ENCODE measurements around the gene FGF1. TPM values are rescaled to one million over a fixed set of nuclear protein-coding genes. Genes with fewer than 3 reads are reported as not detected.

FGF1 gene
- total RNA-seq, 2 experiments from 2014 or later: not detected

DNA sequence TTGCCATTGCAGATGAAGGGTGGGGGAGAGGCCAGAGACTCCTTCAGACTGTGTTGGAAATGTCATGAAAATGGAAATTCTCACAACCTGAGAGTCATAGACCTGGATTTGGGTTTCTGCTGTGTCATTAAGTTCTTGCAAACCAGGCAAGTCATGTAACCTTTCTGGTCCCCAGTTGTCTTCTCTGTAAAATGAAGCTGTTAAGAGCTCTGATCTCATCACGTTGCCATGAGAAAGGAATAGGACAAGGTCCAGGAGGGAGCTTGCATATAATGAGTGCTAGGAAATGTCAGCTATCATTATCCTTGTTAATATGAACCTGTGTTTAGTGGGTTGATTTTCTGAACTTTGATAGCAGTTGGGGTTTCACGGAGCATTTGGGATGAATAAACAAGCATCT, 59.1 kb downstream of the FGF1 start:
- H3K27ac Mint-ChIP-seq: no peak overlapping the region
- ChIA-PET CTCF (interaction anchor here (1.5 kb wide), 1 partner anchor 72 kb away, joined by 4 read pairs; no protein-coding TSS in a partner anchor), POLR2A (no interaction called here)
- no peaks in the 10 kb centered on the region for H3K36me3 Mint-ChIP-seq (ENCODE audit: low read depth)
- DNase-seq: no peak
- no peaks in the 10 kb centered on the region for H3K4me1 Mint-ChIP-seq
- no peaks in the 10 kb centered on the region for H3K9me3 Mint-ChIP-seq
- peaks cover 3% of the 10 kb centered on the region for H3K27me3 Mint-ChIP-seq
- H3K4me3 Mint-ChIP-seq: no peak overlapping the region

DNA sequence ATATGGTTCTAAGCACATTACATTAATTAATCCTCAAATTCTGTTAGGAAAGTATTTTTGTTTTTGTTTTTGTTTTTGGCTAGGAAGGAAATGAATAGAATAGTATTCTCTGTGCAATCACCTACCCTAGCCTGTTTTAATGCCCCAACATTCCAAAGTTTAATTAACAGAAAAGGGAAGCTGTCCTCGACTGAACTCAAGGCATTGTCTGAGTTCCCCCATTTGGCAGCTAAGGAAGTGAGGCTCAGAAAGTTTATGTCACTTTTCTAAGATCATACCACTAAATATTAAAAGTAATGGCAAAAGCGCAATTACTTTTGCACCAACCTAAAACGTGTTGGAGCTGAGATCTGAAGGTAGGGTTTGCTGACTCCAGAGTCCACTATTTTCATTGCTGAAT, 59.8 kb downstream of the FGF1 start:
- Mint-ChIP-seq H3K4me3 (no peak overlapping the region), H3K9me3 (no peaks in the 10 kb centered on the region), H3K27me3 (peaks cover 5% of the 10 kb centered on the region), H3K36me3 (ENCODE audit: low read depth) (no peaks in the 10 kb centered on the region), H3K4me1 (no peaks in the 10 kb centered on the region), H3K27ac (no peak overlapping the region)
- POLR2A ChIA-PET: no interaction called here
- CTCF ChIA-PET: interaction anchor here (1.5 kb wide), 1 partner anchor 73 kb away, joined by 4 read pairs; no protein-coding TSS in a partner anchor
- no peak for DNase-seq

DNA sequence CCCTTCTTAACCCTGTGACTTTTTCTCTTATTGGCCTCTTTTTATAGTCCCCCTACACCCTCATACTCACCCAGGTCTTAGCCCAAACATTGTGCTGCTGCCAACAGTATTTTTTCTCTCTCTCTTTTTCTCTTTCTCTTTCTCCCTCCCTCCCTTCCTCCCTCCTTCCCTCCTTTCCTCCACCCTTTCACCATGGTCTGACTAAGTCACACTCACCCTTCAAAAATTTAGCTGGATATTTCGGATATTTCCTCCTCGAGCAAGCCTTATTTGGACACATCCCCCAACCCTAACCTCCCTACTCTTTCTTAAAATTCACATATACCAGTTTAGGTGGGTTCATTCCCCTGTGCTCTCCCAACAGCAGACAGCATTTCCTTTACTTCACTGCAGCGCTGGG, 64.7 kb downstream of the FGF1 start:
- ChIA-PET CTCF (no interaction called here), POLR2A (no interaction called here)
- no peaks in the 10 kb centered on the region for H3K9me3 Mint-ChIP-seq
- peaks cover 9% of the 10 kb centered on the region for H3K27me3 Mint-ChIP-seq
- no peak for DNase-seq
- no peak overlapping the region for H3K4me3 Mint-ChIP-seq
- no peak overlapping the region for H3K27ac Mint-ChIP-seq
- peaks cover 15% of the 10 kb centered on the region for H3K4me1 Mint-ChIP-seq
- H3K36me3 Mint-ChIP-seq (ENCODE audit: low read depth): no peaks in the 10 kb centered on the region

DNA sequence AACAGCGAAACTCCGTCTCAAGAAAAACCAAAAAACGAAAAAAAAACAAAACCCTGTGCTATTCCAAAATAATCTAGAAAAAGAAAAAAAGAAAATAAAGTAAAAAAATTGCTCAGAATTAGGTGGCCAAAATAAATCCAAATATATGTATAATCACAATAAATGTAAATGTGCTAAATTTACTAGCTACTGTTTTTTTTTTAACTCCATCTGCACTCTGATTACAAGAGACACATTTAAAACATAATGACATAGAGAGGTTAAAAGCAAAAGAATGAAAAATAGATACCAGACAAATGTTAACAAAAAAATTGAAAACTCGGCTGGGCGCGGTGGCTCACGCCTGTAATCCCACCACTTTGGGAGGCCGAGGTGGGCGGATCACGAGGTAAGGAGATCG, 66.1 kb downstream of the FGF1 start:
- no peaks in the 10 kb centered on the region for H3K36me3 Mint-ChIP-seq (ENCODE audit: low read depth)
- H3K9me3 Mint-ChIP-seq: no peaks in the 10 kb centered on the region
- H3K4me1 Mint-ChIP-seq: peaks cover 15% of the 10 kb centered on the region
- H3K27me3 Mint-ChIP-seq: peaks cover 9% of the 10 kb centered on the region
- no peak for DNase-seq
- CTCF ChIA-PET: no interaction called here
- POLR2A ChIA-PET: no interaction called here
- H3K27ac Mint-ChIP-seq: no peak overlapping the region
- no peak overlapping the region for H3K4me3 Mint-ChIP-seq

DNA sequence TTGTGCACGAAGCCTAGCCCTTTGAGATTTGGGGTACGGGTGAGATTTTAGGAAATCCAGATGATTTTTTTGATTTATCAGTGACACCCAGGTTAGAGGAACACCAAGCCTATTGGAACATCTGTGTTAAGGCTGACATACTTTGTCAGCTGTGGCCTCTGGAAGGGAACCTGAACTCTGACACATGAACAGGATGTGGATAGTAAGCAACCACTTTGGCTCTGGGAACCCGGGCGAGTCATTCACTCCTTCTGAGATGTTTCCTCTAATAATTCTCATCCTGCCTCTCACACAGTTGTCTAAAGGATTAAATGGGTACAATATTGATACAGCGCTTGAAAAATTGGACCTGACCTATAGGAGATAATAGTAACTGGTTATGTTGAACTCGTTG, 67.8 kb downstream of the FGF1 start:
- CTCF ChIA-PET: interaction anchor here (0.9 kb wide), 1 partner anchor 95 kb away, joined by 3 read pairs; no protein-coding TSS in a partner anchor
- H3K4me3 Mint-ChIP-seq: no peak overlapping the region

DNA sequence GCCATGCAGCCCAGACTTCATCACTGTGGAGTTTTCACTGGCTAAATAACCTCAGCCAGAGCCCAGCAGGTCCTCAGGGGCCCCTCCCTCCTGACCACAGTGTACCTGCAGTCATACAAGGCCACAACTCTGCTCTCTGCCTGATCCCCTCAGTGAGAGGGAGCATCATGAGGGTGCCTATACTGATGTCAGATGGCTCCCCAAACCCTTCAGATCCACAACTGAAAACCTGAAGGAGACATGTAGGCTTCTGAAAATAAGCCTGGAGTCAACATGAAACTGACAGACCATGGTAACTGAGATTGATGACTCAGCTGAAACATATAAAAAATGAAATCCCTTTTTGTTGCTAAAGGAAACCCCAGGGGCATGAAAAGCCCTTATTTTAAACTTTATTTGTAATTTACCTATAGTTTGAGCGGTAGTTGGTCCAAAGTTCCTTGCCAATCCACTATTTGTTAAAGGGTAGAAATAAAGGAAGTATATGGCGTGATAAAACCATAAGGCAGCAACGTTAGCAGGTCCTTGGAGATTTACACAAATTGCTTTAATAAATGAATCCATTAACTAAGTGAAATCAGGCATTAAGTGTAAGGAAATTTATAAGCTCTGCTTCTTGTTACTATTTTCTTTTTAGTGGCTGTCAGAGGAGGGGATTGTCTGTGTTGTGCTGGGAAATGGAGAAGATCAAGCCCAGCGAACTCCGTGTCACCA, 68.3 kb downstream of the FGF1 start:
- no peak for DNase-seq
- Mint-ChIP-seq H3K9me3 (no peaks in the 10 kb centered on the region), H3K27ac (no peak overlapping the region), H3K4me1 (peaks cover 15% of the 10 kb centered on the region), H3K27me3 (peaks cover 11% of the 10 kb centered on the region), H3K4me3 (no peak overlapping the region), H3K36me3 (ENCODE audit: low read depth) (no peaks in the 10 kb centered on the region)
- ChIA-PET CTCF (interaction anchor here (0.9 kb wide), 1 partner anchor 96 kb away, joined by 3 read pairs; no protein-coding TSS in a partner anchor), POLR2A (no interaction called here)

More for the DNA sequence above, 67.8 kb downstream of the FGF1 start:
- POLR2A ChIA-PET: no interaction called here
- Mint-ChIP-seq H3K4me1 (peaks cover 15% of the 10 kb centered on the region), H3K9me3 (no peaks in the 10 kb centered on the region), H3K27me3 (peaks cover 11% of the 10 kb centered on the region), H3K36me3 (ENCODE audit: low read depth) (no peaks in the 10 kb centered on the region), H3K27ac (no peak overlapping the region)
- DNase-seq: peak; percentile 37

DNA sequence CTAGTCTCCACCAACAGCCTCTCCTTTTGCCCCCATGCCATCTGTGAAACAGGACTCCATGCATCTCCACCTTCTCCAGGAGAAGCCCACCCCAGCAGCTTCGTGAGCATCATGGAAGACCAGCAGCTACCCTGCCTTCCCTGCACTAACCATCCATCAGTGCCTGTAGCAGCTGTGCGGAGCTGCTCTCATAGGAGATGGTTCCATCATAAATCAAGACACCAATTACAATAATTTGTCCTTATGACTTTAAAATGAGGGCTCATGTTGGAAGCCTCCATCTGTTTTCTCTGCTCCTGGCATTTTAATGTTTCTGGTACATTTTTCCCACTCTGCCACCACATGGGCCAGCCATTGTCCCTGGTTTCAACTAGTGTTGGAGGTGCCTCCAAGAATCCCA, 69.9 kb downstream of the FGF1 start:
- peaks cover 13% of the 10 kb centered on the region for H3K27me3 Mint-ChIP-seq
- no peak overlapping the region for H3K4me3 Mint-ChIP-seq
- H3K9me3 Mint-ChIP-seq: no peaks in the 10 kb centered on the region
- no peak for DNase-seq
- POLR2A ChIA-PET: no interaction called here
- CTCF ChIA-PET: interaction anchor here (1.5 to 2.5 kb wide), 2 partner anchors 9 to 83 kb away, joined by 5 to 8 read pairs; no protein-coding TSS in a partner anchor
- H3K27ac Mint-ChIP-seq: no peak overlapping the region
- H3K4me1 Mint-ChIP-seq: peaks cover 15% of the 10 kb centered on the region
- H3K36me3 Mint-ChIP-seq (ENCODE audit: low read depth): no peaks in the 10 kb centered on the region

DNA sequence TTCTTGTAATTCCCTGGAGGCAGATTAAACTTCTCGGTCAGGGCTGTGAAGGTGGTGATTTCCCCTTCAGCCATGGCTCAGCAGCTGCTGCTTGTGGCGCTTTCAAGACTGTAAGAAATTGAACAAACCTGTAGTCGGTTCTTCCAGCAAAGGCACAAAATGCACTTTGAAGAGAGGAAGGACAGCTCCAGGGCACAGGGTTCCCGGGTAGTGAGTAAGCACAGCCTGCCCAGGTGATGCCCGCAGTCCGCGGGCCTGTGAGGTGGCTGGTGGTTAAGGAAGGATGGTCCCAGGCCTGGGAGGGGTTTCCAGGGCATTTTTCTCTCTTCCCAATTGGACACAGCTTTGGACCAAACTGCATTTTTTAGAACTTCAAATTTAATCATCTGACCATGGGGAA, 71.8 kb downstream of the FGF1 start:
- H3K9me3 Mint-ChIP-seq: no peaks in the 10 kb centered on the region
- peaks cover 19% of the 10 kb centered on the region for H3K27me3 Mint-ChIP-seq
- no peaks in the 10 kb centered on the region for H3K36me3 Mint-ChIP-seq (ENCODE audit: low read depth)
- H3K27ac Mint-ChIP-seq: no peak overlapping the region
- peaks cover 15% of the 10 kb centered on the region for H3K4me1 Mint-ChIP-seq
- POLR2A ChIA-PET: no interaction called here
- H3K4me3 Mint-ChIP-seq: no peak overlapping the region
- CTCF ChIA-PET: interaction anchor here (1.7 to 2.5 kb wide), 2 partner anchors 85 to 101 kb away, joined by 4 to 8 read pairs; no protein-coding TSS in a partner anchor
- no peak for DNase-seq

DNA sequence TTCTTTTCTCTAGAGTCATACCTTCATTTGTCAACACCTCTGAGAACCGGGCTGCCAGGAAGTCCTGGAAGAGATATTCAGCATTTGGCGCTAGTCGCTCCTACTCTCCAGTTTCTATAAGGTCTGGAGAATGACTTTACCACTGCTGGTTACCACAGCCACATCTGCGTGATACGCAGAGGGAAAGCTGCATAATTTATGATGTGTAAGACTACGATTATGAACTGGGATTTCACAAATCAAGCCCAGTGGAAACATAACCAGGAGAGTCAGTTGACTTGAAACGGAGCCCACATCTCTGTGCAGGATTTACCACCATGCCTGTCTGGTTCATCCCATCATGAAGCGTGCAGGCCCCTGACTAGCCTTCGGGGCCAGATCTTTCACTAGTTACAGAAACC, 72.6 kb downstream of the FGF1 start:
- CTCF ChIA-PET: no interaction called here
- H3K27me3 Mint-ChIP-seq: peaks cover 19% of the 10 kb centered on the region
- POLR2A ChIA-PET: no interaction called here
- no peaks in the 10 kb centered on the region for H3K9me3 Mint-ChIP-seq
- DNase-seq: no peak
- H3K4me1 Mint-ChIP-seq: peaks cover 11% of the 10 kb centered on the region
- H3K4me3 Mint-ChIP-seq: no peak overlapping the region
- H3K27ac Mint-ChIP-seq: no peak overlapping the region
- no peaks in the 10 kb centered on the region for H3K36me3 Mint-ChIP-seq (ENCODE audit: low read depth)

DNA sequence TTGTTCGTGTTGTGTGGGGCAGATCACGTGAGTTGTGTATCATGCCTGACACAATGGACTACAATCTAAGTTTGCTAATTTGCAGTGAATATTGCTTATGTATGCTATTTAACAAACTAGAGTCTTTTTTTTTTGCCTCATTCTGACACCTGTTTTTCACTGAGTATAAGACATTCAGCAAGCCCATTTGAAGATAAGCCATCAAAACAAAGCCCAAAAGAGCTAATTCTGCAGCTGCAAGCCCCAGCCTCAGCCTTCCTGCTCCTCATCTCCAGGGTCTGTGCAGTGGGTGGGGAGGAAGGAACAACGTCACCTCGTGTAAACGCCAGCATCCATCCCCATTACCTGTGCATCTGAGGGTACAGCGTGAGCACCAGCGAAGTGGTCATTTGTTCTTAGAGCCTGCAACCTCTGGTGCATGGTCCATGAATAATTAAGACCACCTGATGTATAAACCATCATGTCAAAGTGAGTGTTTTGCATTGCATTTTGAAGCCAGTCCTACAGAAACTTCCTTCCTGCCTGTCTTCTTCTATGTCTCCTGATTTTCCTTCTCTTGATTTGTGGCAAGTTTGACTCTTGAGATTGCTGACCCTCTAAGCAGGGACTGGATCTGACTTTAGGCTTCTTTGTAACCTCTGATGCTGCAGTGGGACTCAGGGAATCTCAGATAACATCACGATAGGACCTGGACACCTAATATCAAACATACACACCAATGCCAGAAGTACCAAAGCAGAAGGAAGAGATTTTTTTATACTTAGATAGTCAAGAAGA, 73.2 kb downstream of the FGF1 start:
- Mint-ChIP-seq H3K27ac (no peak overlapping the region), H3K36me3 (ENCODE audit: low read depth) (no peaks in the 10 kb centered on the region), H3K4me3 (no peak overlapping the region), H3K4me1 (peaks cover 5% of the 10 kb centered on the region), H3K9me3 (no peaks in the 10 kb centered on the region), H3K27me3 (peaks cover 22% of the 10 kb centered on the region)
- no peak for DNase-seq
- CTCF ChIA-PET: interaction anchor here (1.4 to 3.7 kb wide), 3 partner anchors 13 to 101 kb away, joined by 3 to 26 read pairs (median 4); no protein-coding TSS in a partner anchor
- POLR2A ChIA-PET: no interaction called here

DNA sequence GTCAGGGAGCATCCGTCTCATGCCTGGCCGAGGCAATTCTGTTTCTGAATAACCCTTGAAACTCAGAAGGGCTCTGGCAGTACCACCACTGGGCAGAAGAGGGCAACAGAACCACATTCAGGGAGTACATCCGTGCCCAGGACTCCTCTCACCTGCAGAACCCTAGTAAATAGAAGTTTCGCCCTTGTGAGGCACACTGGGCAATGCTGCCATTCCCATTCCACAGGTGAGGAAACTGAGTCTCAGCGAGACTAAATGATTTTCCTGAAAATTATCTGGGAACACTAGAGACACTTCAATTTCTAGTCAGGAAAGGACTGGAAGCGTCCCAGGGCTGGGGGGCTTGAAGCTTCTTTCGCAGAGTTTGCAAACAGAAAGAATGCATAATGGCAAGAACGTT, 74.7 kb downstream of the FGF1 start:
- no peaks in the 10 kb centered on the region for H3K36me3 Mint-ChIP-seq (ENCODE audit: low read depth)
- no peaks in the 10 kb centered on the region for H3K4me1 Mint-ChIP-seq
- no peak overlapping the region for H3K4me3 Mint-ChIP-seq
- peak; percentile 74 for DNase-seq
- no peak overlapping the region for H3K27ac Mint-ChIP-seq
- H3K27me3 Mint-ChIP-seq: peaks cover 24% of the 10 kb centered on the region
- ChIA-PET CTCF (interaction anchor here (1.4 to 3.7 kb wide), 4 partner anchors 11 to 102 kb away, joined by 3 to 26 read pairs (median 4); no protein-coding TSS in a partner anchor), POLR2A (no interaction called here)
- no peaks in the 10 kb centered on the region for H3K9me3 Mint-ChIP-seq

DNA sequence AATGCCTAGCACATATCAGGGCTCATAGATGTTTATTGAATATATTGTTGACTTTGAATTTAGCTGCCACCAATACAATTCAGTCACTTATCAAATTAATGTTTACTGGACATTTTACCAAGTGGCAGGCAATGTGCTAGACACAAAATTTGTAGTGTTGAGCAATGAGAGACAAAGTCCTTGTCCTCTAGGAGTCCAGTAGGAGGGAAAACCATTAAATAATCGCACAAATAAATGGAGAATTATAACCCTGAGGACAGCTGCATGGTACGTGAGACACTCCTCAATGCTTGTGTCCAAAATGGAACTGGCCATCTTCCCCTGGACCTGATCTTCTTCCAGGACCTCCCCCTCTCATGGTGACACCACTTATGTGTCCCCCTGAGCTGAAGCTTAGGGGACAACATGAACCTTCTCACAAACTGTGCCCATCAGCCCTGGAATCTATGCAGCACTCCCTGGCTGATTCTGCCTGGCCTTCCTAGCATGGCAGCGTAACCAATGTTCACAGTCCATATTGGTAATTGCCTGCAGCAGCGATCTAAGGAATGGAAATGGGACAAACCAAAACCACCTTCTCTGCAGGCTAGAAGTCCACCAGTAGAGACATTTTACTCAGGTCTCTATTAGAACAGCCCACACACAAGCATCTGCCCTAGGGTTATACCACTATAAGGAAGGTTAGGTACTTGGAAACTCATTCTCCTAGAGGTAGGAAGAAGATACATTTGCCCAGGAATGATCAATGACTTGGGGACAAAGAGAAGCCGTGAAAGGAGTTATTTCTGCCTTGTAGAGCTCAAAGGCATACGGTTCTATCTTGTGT, 75.5 kb downstream of the FGF1 start:
- Mint-ChIP-seq H3K4me1 (no peaks in the 10 kb centered on the region), H3K36me3 (ENCODE audit: low read depth) (no peaks in the 10 kb centered on the region), H3K4me3 (no peak overlapping the region), H3K27ac (no peak overlapping the region), H3K9me3 (no peaks in the 10 kb centered on the region), H3K27me3 (peaks cover 24% of the 10 kb centered on the region)
- DNase-seq: no peak
- ChIA-PET CTCF (interaction anchor here (1.1 to 3.7 kb wide), 3 partner anchors 11 to 88 kb away, joined by 3 to 26 read pairs (median 5); no protein-coding TSS in a partner anchor), POLR2A (no interaction called here)

DNA sequence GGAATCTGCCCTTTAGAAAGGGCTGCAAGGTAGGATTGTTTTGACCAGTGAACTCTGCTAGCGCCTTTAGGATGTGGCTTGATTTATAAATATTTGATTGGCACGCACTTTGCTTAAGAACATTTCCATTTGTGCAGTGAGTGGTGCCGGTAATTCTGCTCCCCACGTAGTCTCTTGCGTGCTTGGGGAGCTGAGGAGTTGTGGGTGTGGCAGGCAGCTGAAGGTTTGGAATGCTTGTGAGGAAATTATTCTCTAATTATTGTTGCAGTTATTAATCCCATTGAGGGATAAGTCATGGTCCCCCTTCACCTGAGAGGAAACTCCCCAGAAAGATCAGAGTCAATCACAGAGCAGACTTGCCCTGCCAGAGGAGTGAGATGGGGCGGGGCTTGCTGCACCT, 76.7 kb downstream of the FGF1 start:
- H3K4me3 Mint-ChIP-seq: no peak overlapping the region
- no peak for DNase-seq
- H3K9me3 Mint-ChIP-seq: no peaks in the 10 kb centered on the region
- ChIA-PET POLR2A (no interaction called here), CTCF (no interaction called here)
- H3K27ac Mint-ChIP-seq: no peak overlapping the region
- H3K4me1 Mint-ChIP-seq: no peaks in the 10 kb centered on the region
- H3K36me3 Mint-ChIP-seq (ENCODE audit: low read depth): no peaks in the 10 kb centered on the region
- H3K27me3 Mint-ChIP-seq: peaks cover 24% of the 10 kb centered on the region

All from activated CD4-positive, alpha-beta memory T cell treated with anti-CD3 and anti-CD28 coated beads, Interleukin-2, amount 10 ng/mL, durations not matched to agents 7 days and 5 days (primary cell).